GM23338 (cell line): Measurements from ENCODE around the gene PANK4. TPM values are rescaled to one million over a fixed set of nuclear protein-coding genes. Genes with fewer than 3 reads are reported as not detected.

Experiments used
- ETS1 ChIP-seq: IDR thresholded peaks from 2 replicates; pipeline ENCODE4 v1.6.1; 2016; ENCODE audit warnings: antibody characterized with exemption
- EZH2 ChIP-seq: fragments of 200-600 bp; sonication (generic); IDR thresholded peaks from one replicate; pipeline ENCODE4 v1.8.0; 2017; ENCODE audit warnings: antibody characterized with exemption, mild to moderate bottlenecking, low read depth; ENCODE audit not compliant: unreplicated experiment
- JUNB ChIP-seq: IDR thresholded peaks from one replicate; pipeline ENCODE4 v1.6.1; 2016; ENCODE audit warnings: antibody characterized with exemption; ENCODE audit not compliant: unreplicated experiment
- NANOG ChIP-seq: IDR thresholded peaks from 2 replicates; pipeline ENCODE4 v1.6.1; 2016; ENCODE audit warnings: antibody characterized with exemption, borderline replicate concordance
- POLR2AphosphoS5 ChIP-seq: IDR thresholded peaks from 2 replicates; pipeline ENCODE4 v1.6.1; 2016; ENCODE audit warnings: antibody characterized with exemption, low read depth
- ZNF331 ChIP-seq: fragments of 250-450 bp; sonication (Bioruptor Pico); IDR thresholded peaks from 2 replicates; pipeline ENCODE4 v1.5.0; 2020; ENCODE audit warnings: low read depth, mild to moderate bottlenecking, moderate library complexity
- ZNF462 ChIP-seq: fragments of 250-450 bp; sonication (Bioruptor Pico); IDR thresholded peaks from 2 replicates; pipeline ENCODE4 v1.5.0; 2020; ENCODE audit warnings: mild to moderate bottlenecking, moderate library complexity
- polyA plus RNA-seq: library from polyadenylated mRNA; unstranded; fragments of >200 nt; fragmentation: Nextera tagmentation; extraction: Ambion mirVana; gene quantifications from 2 replicates; pipeline ENCODE4 v1.2.1, GENCODE V29; 2016
- total RNA-seq: library from RNA; depleted of rRNA; stranded (reverse); fragments of >200 nt; shearing (Covaris generic); gene quantifications from 2 replicates; pipeline ENCODE4 v1.2.3, GENCODE V29; 2014

Gene PANK4
- total and polyA plus RNA-seq, 2 experiments from 2014 or later: 25.8 to 43.7 TPM

GRCh38 chr1:2547210-2548067 lies 21.0 kb upstream of the PANK4 start (continued):
- TF ChIP-seq ZNF462 (CRISPR knock-in tag): no peak
- TF ChIP-seq ETS1: no peak
- TF ChIP-seq EZH2: no peak
- TF ChIP-seq JUNB: no peak
- TF ChIP-seq POLR2AphosphoS5: no peak; the same call in 1 of the 2 replicates
- no peak for TF ChIP-seq ZNF331 (CRISPR knock-in tag)
- TF ChIP-seq NANOG: no peak
